ENCODE measurements around the gene TTN.
"Not testable (repeated sequence)": the region's sequence is repeated elsewhere in the genome, so short reads cannot be mapped to it uniquely, and the experiment has no call there.

DNA sequence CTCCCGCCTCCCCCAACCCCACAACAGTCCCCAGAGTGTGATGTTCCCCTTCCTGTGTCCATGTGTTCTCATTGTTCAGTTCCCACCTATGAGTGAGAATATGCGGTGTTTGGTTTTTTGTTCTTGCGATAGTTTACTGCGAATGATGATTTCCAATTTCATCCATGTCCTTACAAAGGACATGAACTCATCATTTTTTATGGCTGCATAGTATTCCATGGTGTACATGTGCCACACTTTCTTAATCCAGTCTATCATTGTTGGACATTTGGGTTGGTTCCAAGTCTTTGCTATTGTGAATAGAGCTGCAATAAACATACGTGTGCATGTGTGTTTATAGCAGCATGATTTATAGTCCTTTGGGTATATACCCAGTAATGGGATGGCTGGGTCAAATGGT is 282.2 kb downstream of the TTN start:
- TF ChIP-seq, protein P1, sequence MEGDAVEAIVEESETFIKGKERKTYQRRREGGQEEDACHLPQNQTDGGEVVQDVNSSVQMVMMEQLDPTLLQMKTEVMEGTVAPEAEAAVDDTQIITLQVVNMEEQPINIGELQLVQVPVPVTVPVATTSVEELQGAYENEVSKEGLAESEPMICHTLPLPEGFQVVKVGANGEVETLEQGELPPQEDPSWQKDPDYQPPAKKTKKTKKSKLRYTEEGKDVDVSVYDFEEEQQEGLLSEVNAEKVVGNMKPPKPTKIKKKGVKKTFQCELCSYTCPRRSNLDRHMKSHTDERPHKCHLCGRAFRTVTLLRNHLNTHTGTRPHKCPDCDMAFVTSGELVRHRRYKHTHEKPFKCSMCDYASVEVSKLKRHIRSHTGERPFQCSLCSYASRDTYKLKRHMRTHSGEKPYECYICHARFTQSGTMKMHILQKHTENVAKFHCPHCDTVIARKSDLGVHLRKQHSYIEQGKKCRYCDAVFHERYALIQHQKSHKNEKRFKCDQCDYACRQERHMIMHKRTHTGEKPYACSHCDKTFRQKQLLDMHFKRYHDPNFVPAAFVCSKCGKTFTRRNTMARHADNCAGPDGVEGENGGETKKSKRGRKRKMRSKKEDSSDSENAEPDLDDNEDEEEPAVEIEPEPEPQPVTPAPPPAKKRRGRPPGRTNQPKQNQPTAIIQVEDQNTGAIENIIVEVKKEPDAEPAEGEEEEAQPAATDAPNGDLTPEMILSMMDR (conservative IDR thresholded peaks at IDR 0.05 in 1 of 2, IDR thresholded peaks at IDR 0.05 in 1 of 2; ENCODE audit: low read depth in 1 of 2, low read length in 2 of 2): not testable (repeated sequence)
- TF ChIP-seq EZH2 (IDR thresholded peaks at IDR 0.05; ENCODE audit: low read length, missing control alignments): not testable (repeated sequence)

Data from fibroblast of lung (primary cell).